WI38 (cell line): ENCODE results near the gene OPRM1.
"Not testable (repeated sequence)": the region's sequence is repeated elsewhere in the genome, so short reads cannot be mapped to it uniquely, and the experiment has no call there.

Source experiments
- H3K4me3 ChIP-seq: 2 replicates; pipeline ENCODE4 v1.5.1; 2011; ENCODE audit warnings: low read depth, mild to moderate bottlenecking, control low read depth, low read length
- CTCF ChIP-seq: IDR thresholded peaks from 2 replicates; pipeline ENCODE4 v1.5.1; 2012; ENCODE audit warnings: low read depth, mild to moderate bottlenecking, control low read depth, low read length

OPRM1 gene

GRCh38 chr6:154239392-154239791 is 200.4 kb downstream of the OPRM1 start:
- TF ChIP-seq CTCF = no peak
- no peak overlapping the region for H3K4me3 ChIP-seq

GRCh38 chr6:154241061-154241460 is 202.0 kb downstream of the OPRM1 start:
- not testable (repeated sequence) for H3K4me3 ChIP-seq

- H3K4me3 ChIP-seq = no peak overlapping the region
- no peak for TF ChIP-seq CTCF
These were observed 202.5 kb downstream of the OPRM1 start for GRCh38 chr6:154241581-154241980.

- TF ChIP-seq CTCF = no peak
- no peak overlapping the region for H3K4me3 ChIP-seq
These were observed 203.7 kb downstream of the OPRM1 start for GRCh38 chr6:154242617-154243357.

- no peak overlapping the region for H3K4me3 ChIP-seq
- TF ChIP-seq CTCF = no peak
These were observed 205.0 kb downstream of the OPRM1 start for GRCh38 chr6:154243793-154244750.

- H3K4me3 ChIP-seq = no peak overlapping the region
- TF ChIP-seq CTCF = no peak
These were observed 206.5 kb downstream of the OPRM1 start for GRCh38 chr6:154245506-154245905.

GRCh38 chr6:154246723-154247118 is 207.7 kb downstream of the OPRM1 start:
- TF ChIP-seq CTCF = no peak

More at GRCh38 chr6:154246723-154247118, 207.7 kb downstream of the OPRM1 start:
- H3K4me3 ChIP-seq = no peak overlapping the region
